GM12878 (cell line): ENCODE data around the gene FAM83D. TPM values are rescaled to one million over a fixed set of nuclear protein-coding genes. Genes with fewer than 3 reads are reported as not detected.

Experiments used
- ATAC-seq: fragments of 200-7000 bp; cut with Tn5 transposase; 3 replicates; pipeline ENCODE4 v1.9.1; 2020; ENCODE audit warnings: mild to moderate bottlenecking, moderate library complexity
- BruUV-seq: library from RNA; stranded (reverse); fragments of 400-500 nt; replicated peaks from 2 replicates; lab custom pipeline; 2021; lab: Mats Ljungman, UMichigan
- CTCF ChIA-PET: fragments of 300-600 bp; sonication (Branson Sonifier 250); formaldehyde crosslinking; extraction: SDS; loops from one replicate; lab custom pipeline; 2021; ENCODE audit warnings: inconsistent platforms; lab: Yijun Ruan, JAX
- POLR2A ChIA-PET: fragments of 350-600 bp; formaldehyde crosslinking; extraction: SDS; loops from one replicate; lab custom pipeline; 2021; ENCODE audit warnings: inconsistent platforms; lab: Charles Lee
- RAD21 ChIA-PET: fragments of 300-600 bp; sonication (Branson Sonifier 250); formaldehyde crosslinking; loops from one replicate; lab custom pipeline; 2023; ENCODE audit warnings: antibody characterized with exemption; ENCODE audit not compliant: unreplicated experiment; lab: Charles Lee
- SMC1A ChIA-PET: fragments of 300-600 bp; sonication (Branson Sonifier 250); formaldehyde crosslinking; loops from one replicate; lab custom pipeline; 2023; ENCODE audit not compliant: unreplicated experiment, uncharacterized antibody; lab: Charles Lee
- DNase-seq: peaks from one replicate; pipeline ENCODE4 v3.0.0-alpha.2; 2011; ENCODE audit warnings: low read depth, low spot score
- FAIRE-seq: peaks from 3 replicates; lab custom pipeline; 2011; peaks lifted over from hg19 to GRCh38; lab: Jason Lieb, UNC
- H2AFZ ChIP-seq: 2 replicates; pipeline ENCODE4 v1.6.0; 2011; ENCODE audit warnings: low read depth, low read length, control low read depth; ENCODE audit not compliant: control insufficient read depth
- H3K27ac ChIP-seq: 2 replicates; pipeline ENCODE4 v1.5.1; 2011; ENCODE audit warnings: control low read depth; ENCODE audit not compliant: control insufficient read depth, insufficient read depth
- H3K27me3 ChIP-seq, 2 experiments: replicated peaks in 1 of 2; 2 replicates each; pipeline versions ENCODE4 v1.6.0 to v1.6.1; 2011; ENCODE audit warnings: low read length in 1 of 2; ENCODE audit not compliant: control insufficient read depth in 2 of 2, insufficient read depth in 2 of 2
- H3K36me3 ChIP-seq, 2 experiments: 2 replicates each; pipeline ENCODE4 v1.5.1; 2011; ENCODE audit warnings: low read length in 1 of 2; ENCODE audit not compliant: control insufficient read depth in 2 of 2, insufficient read depth in 2 of 2
- H3K4me1 ChIP-seq: 2 replicates; pipeline ENCODE4 v1.6.1; 2011; ENCODE audit warnings: mild to moderate bottlenecking, low read length, moderate library complexity, mixed read lengths; ENCODE audit not compliant: control insufficient read depth, insufficient read depth
- H3K4me2 ChIP-seq: 2 replicates; pipeline ENCODE4 v1.6.0; 2011; ENCODE audit warnings: control low read depth; ENCODE audit not compliant: control insufficient read depth, insufficient read depth
- H3K4me3 ChIP-seq: fragments of 200-600 bp; sonication (generic); 2 replicates; pipeline ENCODE4 v1.5.1; 2016
- H3K79me2 ChIP-seq: 2 replicates; pipeline ENCODE4 v1.6.0; 2011; ENCODE audit warnings: low read length; ENCODE audit not compliant: control insufficient read depth, insufficient read depth
- H3K9ac ChIP-seq: 2 replicates; pipeline ENCODE4 v1.8.0; 2011; ENCODE audit warnings: low read length, control low read depth, mixed read lengths; ENCODE audit not compliant: control insufficient read depth, insufficient read depth
- H3K9me3 ChIP-seq: replicated peaks from 3 replicates; pipeline ENCODE4 v1.5.1; 2011; ENCODE audit warnings: mild to moderate bottlenecking, low read length; ENCODE audit not compliant: control insufficient read depth, insufficient read depth
- H4K20me1 ChIP-seq: 2 replicates; pipeline ENCODE4 v1.6.0; 2011; ENCODE audit not compliant: control insufficient read depth, insufficient read depth
- ASH2L ChIP-seq: fragments of 300-600, 200-600 bp; sonication (generic); IDR thresholded peaks from 2 replicates; pipeline ENCODE4 v1.6.1; 2017; ENCODE audit warnings: low read depth, mild to moderate bottlenecking, borderline replicate concordance
- KLF5 ChIP-seq: fragments of 450-650 bp; IDR thresholded peaks from 2 replicates; pipeline ENCODE4 v1.6.1; 2014; ENCODE audit warnings: mild to moderate bottlenecking; ENCODE audit not compliant: partially characterized antibody
- MEF2A ChIP-seq: IDR thresholded peaks from 2 replicates; pipeline ENCODE4 v1.6.1; 2011; ENCODE audit warnings: low read depth, mild to moderate bottlenecking, low read length, moderate library complexity; ENCODE audit not compliant: insufficient read depth
- MTA3 ChIP-seq: IDR thresholded peaks from 2 replicates; pipeline ENCODE4 v1.6.1; 2012; ENCODE audit warnings: low read length, inconsistent platforms, borderline replicate concordance
- PBX3 ChIP-seq: IDR thresholded peaks from 2 replicates; pipeline ENCODE4 v1.6.1; 2011; ENCODE audit warnings: mild to moderate bottlenecking, low read depth, low read length, moderate library complexity; ENCODE audit not compliant: insufficient replicate concordance
- RB1 ChIP-seq: fragments of 450-650 bp; formaldehyde crosslinking; IDR thresholded peaks from 2 replicates; pipeline ENCODE4 v1.6.1; 2017; ENCODE audit warnings: mild to moderate bottlenecking, borderline replicate concordance
- SP1 ChIP-seq: IDR thresholded peaks from one replicate; pipeline ENCODE4 v1.6.1; 2011; ENCODE audit warnings: low read depth, low read length
- TCF3 ChIP-seq: IDR thresholded peaks from 2 replicates; pipeline ENCODE4 v1.6.1; 2012; ENCODE audit warnings: low read depth, mild to moderate bottlenecking, low read length, borderline replicate concordance; ENCODE audit not compliant: insufficient read depth
- WGBS: methylation state at CpG from one replicate; pipeline ENCODE4 v1.1.6; 2016; ENCODE audit warnings: low lambda C conversion rate; ENCODE audit not compliant: insufficient replicate concordance, insufficient coverage; ENCODE audit errors: missing lambda C conversion rate; 5-methylcytosine and 5-hydroxymethylcytosine counted together
- in situ Hi-C: fragments of 300-500 bp; cut with MboI; formaldehyde crosslinking; loops from 9 replicates; pipeline ENCODE4 v1.14.3; 2018; ENCODE audit warnings: mixed read lengths
- intact Hi-C: fragments of 100-400 bp; cut with micrococcal nuclease; formaldehyde crosslinking; loops from one replicate; pipeline ENCODE4 v1.14.2; 2022; ENCODE audit not compliant: unreplicated experiment
- polyA plus RNA-seq, 11 experiments: library from polyadenylated mRNA; depleted of rRNA in 4 of 11; unstranded in 6 of 11; stranded (reverse) in 5 of 11; fragments of >200 nt; fragmentation: Nextera tagmentation in 4 of 11; fragmentation: Illumina TruSeq in 1 of 11; extraction: Ambion mirVana in 4 of 11; extraction: Trizol in 1 of 11; gene quantifications; 1 replicate in 1 of 11; 2 replicates in 10 of 11; pipeline versions ENCODE4 v1.2.1 to v1.2.3, GENCODE V29; 2011 to 2016; ENCODE audit warnings: inconsistent platforms in 2 of 11, missing spikeins in 2 of 11, low read depth in 1 of 11
- total RNA-seq, 4 experiments: library from RNA; depleted of rRNA in 3 of 4; stranded (reverse); fragments of >200 nt in 3 of 4; fragmentation: Illumina TruSeq in 1 of 4; extraction: Trizol in 1 of 4; gene quantifications; 2 replicates each; pipeline versions ENCODE4 v1.2.1 to v1.2.3, GENCODE V29; 2013 to 2021

Gene FAM83D
- total and polyA plus RNA-seq, 10 of the 15 experiments (the other 5 are each of a cell fraction or from before 2014, with no cell fraction given): 4.5 to 34.8 (median 19.2) TPM

- RAD21 ChIA-PET: interaction anchor here (0.8 to 3.5 kb wide), 3 partner anchors 12 to 18 kb away, joined by 3 to 25 read pairs (median 4); partner anchors contain the start of gene DHX35
- Histone ChIP-seq H2AFZ (no peak overlapping the region), H3K4me2 (no peak overlapping the region), H3K4me3 (no peak overlapping the region), H3K36me3 (peaks cover 0 to 5% of the 10 kb centered on the region in 2 experiments; a peak in 1 of 4 replicates), H3K9ac (no peak overlapping the region), H3K9me3 (no peaks in the 10 kb centered on the region), H3K4me1 (no peaks in the 10 kb centered on the region), H3K79me2 (no peaks in the 10 kb centered on the region; the same call in 1 of the 2 replicates), H3K27ac (no peak overlapping the region), H4K20me1 (no peaks in the 10 kb centered on the region), H3K27me3 (no peaks in the 10 kb centered on the region)
- POLR2A ChIA-PET: interaction anchor here (0.6 to 2.6 kb wide), 3 partner anchors 9 to 48 kb away, joined by 3 to 11 read pairs (median 3); partner anchors contain the start of gene DHX35
- no TSS peak for BruUV-seq
- DNase-seq (no peak), ATAC-seq (no peak), FAIRE-seq (no peak)
- CTCF ChIA-PET: interaction anchor here (0.6 to 4.0 kb wide), 8 partner anchors 12 to 437 kb away, joined by 3 to 13 read pairs (median 6); no protein-coding TSS in a partner anchor
- in situ Hi-C loops (no loop called here), intact Hi-C loops (no loop called here)
- WGBS: 53% methylated on average over 2 of the region's 2 CpGs
- SMC1A ChIA-PET: interaction anchor here (0.6 to 14.8 kb wide), 8 partner anchors 9 to 87 kb away, joined by 3 to 237 read pairs (median 6); partner anchors contain the start of gene DHX35
- TF ChIP-seq TCF3: no peak
- no peak for TF ChIP-seq MEF2A
These were observed 53.2 kb downstream of the FAM83D start for GRCh38 chr20:38979434-38979833.

- no peak for FAIRE-seq
- TF ChIP-seq ASH2L: no peak
- TF ChIP-seq MTA3: no peak
- TF ChIP-seq RB1: no peak
- no peak for TF ChIP-seq PBX3
- no peak for TF ChIP-seq SP1
- no peak for TF ChIP-seq KLF5
- Histone ChIP-seq H3K79me2 (no peaks in the 10 kb centered on the region; the same call in 1 of the 2 replicates), H3K27me3 (no peaks in the 10 kb centered on the region), H3K27ac (no peak overlapping the region), H3K4me2 (no peak overlapping the region), H3K4me1 (no peaks in the 10 kb centered on the region), H3K9ac (no peak overlapping the region), H3K9me3 (no peaks in the 10 kb centered on the region), H2AFZ (no peak overlapping the region), H3K4me3 (no peak overlapping the region), H3K36me3 (peaks cover 0 to 5% of the 10 kb centered on the region in 2 experiments; a peak in 1 of 4 replicates), H4K20me1 (no peaks in the 10 kb centered on the region)
- intact Hi-C loops (no loop called here), in situ Hi-C loops (no loop called here)
- DNase-seq: no peak
- SMC1A ChIA-PET: interaction anchor here (0.6 to 14.8 kb wide), 6 partner anchors 8 to 67 kb away, joined by 3 to 237 read pairs (median 12); partner anchors contain the start of gene DHX35
- no peak for ATAC-seq
- CTCF ChIA-PET: interaction anchor here (0.6 to 4.0 kb wide), 7 partner anchors 13 to 437 kb away, joined by 3 to 13 read pairs (median 6); no protein-coding TSS in a partner anchor
- BruUV-seq: no TSS peak
- POLR2A ChIA-PET: interaction anchor here (0.6 to 2.6 kb wide), 3 partner anchors 9 to 49 kb away, joined by 3 to 11 read pairs (median 3); partner anchors contain the start of gene DHX35
- RAD21 ChIA-PET: interaction anchor here (0.8 to 3.5 kb wide), 3 partner anchors 11 to 18 kb away, joined by 3 to 25 read pairs (median 4); partner anchors contain the start of gene DHX35
- 98% methylated on average over 3 of the region's 3 CpGs for WGBS
These were observed 53.6 kb downstream of the FAM83D start for GRCh38 chr20:38979842-38980241.
